GM12878 (cell line): ENCODE results near the gene UVRAG. TPM values are rescaled to one million over a fixed set of nuclear protein-coding genes. Genes with fewer than 3 reads are reported as not detected.

Experiments used
- ATAC-seq: fragments of 200-7000 bp; cut with Tn5 transposase; 3 replicates; pipeline ENCODE4 v1.9.1; 2020; ENCODE audit warnings: mild to moderate bottlenecking, moderate library complexity
- BruUV-seq: library from RNA; stranded (reverse); fragments of 400-500 nt; replicated peaks from 2 replicates; lab custom pipeline; 2021; lab: Mats Ljungman, UMichigan
- CTCF ChIA-PET: fragments of 300-600 bp; sonication (Branson Sonifier 250); formaldehyde crosslinking; extraction: SDS; loops from one replicate; lab custom pipeline; 2021; ENCODE audit warnings: inconsistent platforms; lab: Yijun Ruan, JAX
- POLR2A ChIA-PET: fragments of 350-600 bp; formaldehyde crosslinking; extraction: SDS; loops from one replicate; lab custom pipeline; 2021; ENCODE audit warnings: inconsistent platforms; lab: Charles Lee
- RAD21 ChIA-PET: fragments of 300-600 bp; sonication (Branson Sonifier 250); formaldehyde crosslinking; loops from one replicate; lab custom pipeline; 2023; ENCODE audit warnings: antibody characterized with exemption; ENCODE audit not compliant: unreplicated experiment; lab: Charles Lee
- SMC1A ChIA-PET: fragments of 300-600 bp; sonication (Branson Sonifier 250); formaldehyde crosslinking; loops from one replicate; lab custom pipeline; 2023; ENCODE audit not compliant: unreplicated experiment, uncharacterized antibody; lab: Charles Lee
- DNase-seq: peaks from one replicate; pipeline ENCODE4 v3.0.0-alpha.2; 2011; ENCODE audit warnings: low read depth, low spot score
- FAIRE-seq: peaks from 3 replicates; lab custom pipeline; 2011; peaks lifted over from hg19 to GRCh38; lab: Jason Lieb, UNC
- H2AFZ ChIP-seq: 2 replicates; pipeline ENCODE4 v1.6.0; 2011; ENCODE audit warnings: low read depth, low read length, control low read depth; ENCODE audit not compliant: control insufficient read depth
- H3K27ac ChIP-seq: 2 replicates; pipeline ENCODE4 v1.5.1; 2011; ENCODE audit warnings: control low read depth; ENCODE audit not compliant: control insufficient read depth, insufficient read depth
- H3K27me3 ChIP-seq, 2 experiments: replicated peaks in 1 of 2; 2 replicates each; pipeline versions ENCODE4 v1.6.0 to v1.6.1; 2011; ENCODE audit warnings: low read length in 1 of 2; ENCODE audit not compliant: control insufficient read depth in 2 of 2, insufficient read depth in 2 of 2
- H3K36me3 ChIP-seq, 2 experiments: 2 replicates each; pipeline ENCODE4 v1.5.1; 2011; ENCODE audit warnings: low read length in 1 of 2; ENCODE audit not compliant: control insufficient read depth in 2 of 2, insufficient read depth in 2 of 2
- H3K4me1 ChIP-seq: 2 replicates; pipeline ENCODE4 v1.6.1; 2011; ENCODE audit warnings: mild to moderate bottlenecking, low read length, moderate library complexity, mixed read lengths; ENCODE audit not compliant: control insufficient read depth, insufficient read depth
- H3K4me2 ChIP-seq: 2 replicates; pipeline ENCODE4 v1.6.0; 2011; ENCODE audit warnings: control low read depth; ENCODE audit not compliant: control insufficient read depth, insufficient read depth
- H3K4me3 ChIP-seq: fragments of 200-600 bp; sonication (generic); 2 replicates; pipeline ENCODE4 v1.5.1; 2016
- H3K79me2 ChIP-seq: 2 replicates; pipeline ENCODE4 v1.6.0; 2011; ENCODE audit warnings: low read length; ENCODE audit not compliant: control insufficient read depth, insufficient read depth
- H3K9ac ChIP-seq: 2 replicates; pipeline ENCODE4 v1.8.0; 2011; ENCODE audit warnings: low read length, control low read depth, mixed read lengths; ENCODE audit not compliant: control insufficient read depth, insufficient read depth
- H3K9me3 ChIP-seq: replicated peaks from 3 replicates; pipeline ENCODE4 v1.5.1; 2011; ENCODE audit warnings: mild to moderate bottlenecking, low read length; ENCODE audit not compliant: control insufficient read depth, insufficient read depth
- H4K20me1 ChIP-seq: 2 replicates; pipeline ENCODE4 v1.6.0; 2011; ENCODE audit not compliant: control insufficient read depth, insufficient read depth
- ASH2L ChIP-seq: fragments of 300-600, 200-600 bp; sonication (generic); IDR thresholded peaks from 2 replicates; pipeline ENCODE4 v1.6.1; 2017; ENCODE audit warnings: low read depth, mild to moderate bottlenecking, borderline replicate concordance
- ATF7 ChIP-seq: fragments of 450-650 bp; IDR thresholded peaks from 2 replicates; pipeline ENCODE4 v1.6.1; 2016; ENCODE audit warnings: low read depth, mild to moderate bottlenecking
- CHD4 ChIP-seq: fragments of 200-600 bp; sonication (generic); IDR thresholded peaks from 2 replicates; pipeline ENCODE4 v1.6.1; 2016; ENCODE audit warnings: mild to moderate bottlenecking
- CTCF ChIP-seq, 3 experiments: IDR thresholded peaks in 2 of 3; conservative IDR thresholded peaks in 1 of 3; 2 replicates each; pipeline ENCODE4 v1.5.1; 2011; ENCODE audit warnings: low read depth in 3 of 3, low read length in 3 of 3, mild to moderate bottlenecking in 3 of 3, control low read depth in 2 of 3, moderate library complexity in 2 of 3, inconsistent platforms in 1 of 3, mixed read lengths in 1 of 3; ENCODE audit not compliant: control insufficient read depth in 2 of 3, insufficient read depth in 1 of 3; ENCODE audit errors: extremely low read depth in 1 of 3
- E2F8 ChIP-seq: fragments of 450-650 bp; IDR thresholded peaks from 2 replicates; pipeline ENCODE4 v1.6.1; 2018; ENCODE audit warnings: mild to moderate bottlenecking, low read depth, moderate library complexity; ENCODE audit not compliant: partially characterized antibody
- ETV6 ChIP-seq, 2 experiments: fragments of 450-650 bp in 1 of 2; IDR thresholded peaks in 1 of 2; conservative IDR thresholded peaks in 1 of 2; 2 replicates each; pipeline ENCODE4 v1.6.1; 2014; ENCODE audit warnings: antibody characterized with exemption in 1 of 2, borderline replicate concordance in 1 of 2, low read depth in 1 of 2, mild to moderate bottlenecking in 1 of 2, moderate library complexity in 1 of 2
- HSF1 ChIP-seq: fragments of 150-350 bp; IDR thresholded peaks from 2 replicates; pipeline ENCODE4 v1.6.1; 2014; ENCODE audit warnings: mild to moderate bottlenecking, low read depth, low read length
- KLF5 ChIP-seq: fragments of 450-650 bp; IDR thresholded peaks from 2 replicates; pipeline ENCODE4 v1.6.1; 2014; ENCODE audit warnings: mild to moderate bottlenecking; ENCODE audit not compliant: partially characterized antibody
- MTA2 ChIP-seq: fragments of 450-650 bp; IDR thresholded peaks from 2 replicates; pipeline ENCODE4 v1.6.1; 2016; ENCODE audit warnings: low read depth, mild to moderate bottlenecking, moderate library complexity
- MXI1 ChIP-seq: fragments of 150-350 bp; IDR thresholded peaks from 2 replicates; pipeline ENCODE4 v1.6.1; 2011; ENCODE audit warnings: low read depth, mild to moderate bottlenecking, inconsistent platforms, low read length, improper control_type of control experiment
- NFXL1 ChIP-seq: fragments of 450-650 bp; IDR thresholded peaks from 2 replicates; pipeline ENCODE4 v1.6.1; 2017; ENCODE audit warnings: antibody characterized with exemption, mild to moderate bottlenecking, borderline replicate concordance
- NR2F1 ChIP-seq: fragments of 450-650 bp; conservative IDR thresholded peaks from 2 replicates; pipeline ENCODE4 v1.6.1; 2017; ENCODE audit warnings: mild to moderate bottlenecking
- POU2F2 ChIP-seq: IDR thresholded peaks from 3 replicates; pipeline ENCODE4 v1.6.1; 2011; ENCODE audit warnings: low read depth, mild to moderate bottlenecking, low read length, borderline replicate concordance
- RFX5 ChIP-seq: IDR thresholded peaks from 2 replicates; pipeline ENCODE4 v1.6.1; 2011; ENCODE audit warnings: low read depth, low read length, improper control_type of control experiment
- RUNX3 ChIP-seq: IDR thresholded peaks from 2 replicates; pipeline ENCODE4 v1.6.1; 2012; ENCODE audit warnings: low read length, inconsistent platforms
- SMAD1 ChIP-seq: fragments of 450-650 bp; IDR thresholded peaks from 2 replicates; pipeline ENCODE4 v1.6.1; 2018; ENCODE audit warnings: mild to moderate bottlenecking, low read depth; ENCODE audit not compliant: partially characterized antibody
- TCF3 ChIP-seq: IDR thresholded peaks from 2 replicates; pipeline ENCODE4 v1.6.1; 2012; ENCODE audit warnings: low read depth, mild to moderate bottlenecking, low read length, borderline replicate concordance; ENCODE audit not compliant: insufficient read depth
- ZNF274 ChIP-seq: IDR thresholded peaks from one replicate; pipeline ENCODE4 v1.8.0; 2011; ENCODE audit not compliant: insufficient read length, insufficient read depth
- WGBS: methylation state at CpG from one replicate; pipeline ENCODE4 v1.1.6; 2016; ENCODE audit warnings: low lambda C conversion rate; ENCODE audit not compliant: insufficient replicate concordance, insufficient coverage; ENCODE audit errors: missing lambda C conversion rate; 5-methylcytosine and 5-hydroxymethylcytosine counted together
- in situ Hi-C: fragments of 300-500 bp; cut with MboI; formaldehyde crosslinking; loops from 9 replicates; pipeline ENCODE4 v1.14.3; 2018; ENCODE audit warnings: mixed read lengths
- intact Hi-C: fragments of 100-400 bp; cut with micrococcal nuclease; formaldehyde crosslinking; loops from one replicate; pipeline ENCODE4 v1.14.2; 2022; ENCODE audit not compliant: unreplicated experiment
- polyA plus RNA-seq, 11 experiments: library from polyadenylated mRNA; depleted of rRNA in 4 of 11; unstranded in 6 of 11; stranded (reverse) in 5 of 11; fragments of >200 nt; fragmentation: Nextera tagmentation in 4 of 11; fragmentation: Illumina TruSeq in 1 of 11; extraction: Ambion mirVana in 4 of 11; extraction: Trizol in 1 of 11; gene quantifications; 1 replicate in 1 of 11; 2 replicates in 10 of 11; pipeline versions ENCODE4 v1.2.1 to v1.2.3, GENCODE V29; 2011 to 2016; ENCODE audit warnings: inconsistent platforms in 2 of 11, missing spikeins in 2 of 11, low read depth in 1 of 11
- total RNA-seq, 4 experiments: library from RNA; depleted of rRNA in 3 of 4; stranded (reverse); fragments of >200 nt in 3 of 4; fragmentation: Illumina TruSeq in 1 of 4; extraction: Trizol in 1 of 4; gene quantifications; 2 replicates each; pipeline versions ENCODE4 v1.2.1 to v1.2.3, GENCODE V29; 2013 to 2021

The UVRAG gene
- total and polyA plus RNA-seq, 10 of the 15 experiments (the other 5 are each of a cell fraction or from before 2014, with no cell fraction given), result 7.0 to 43.4 (median 37.0) TPM

- peaks cover 6 to 38% of the 10 kb centered on the region in 2 experiments for H3K36me3 ChIP-seq
- no peaks in the 10 kb centered on the region for H3K27me3 ChIP-seq
- 100% methylated on average over 2 of the region's 2 CpGs for WGBS
- H3K4me2 ChIP-seq, result no peak overlapping the region
- no peaks in the 10 kb centered on the region for H3K79me2 ChIP-seq
- H3K9ac ChIP-seq, result no peak overlapping the region
- no peaks in the 10 kb centered on the region; the same call in 1 of the 2 replicates for H4K20me1 ChIP-seq
- ATAC-seq, result no peak
- no TSS peak for BruUV-seq
- intact Hi-C loops (no loop called here), in situ Hi-C loops (no loop called here)
- ChIA-PET SMC1A (interaction anchor here (0.6 to 1.7 kb wide), 4 partner anchors 9 to 110 kb away, joined by 3 to 4 read pairs (median 3); no protein-coding TSS in a partner anchor), CTCF (interaction anchor here (0.6 to 1.2 kb wide), 2 partner anchors 12 to 443 kb away, joined by 3 to 7 read pairs; no protein-coding TSS in a partner anchor), RAD21 (no interaction called here), POLR2A (interaction anchor here (0.6 kb wide), 4 partner anchors 11 to 1418 kb away, joined by 4 to 5 read pairs (median 5); no protein-coding TSS in a partner anchor)
- no peaks in the 10 kb centered on the region for H3K4me1 ChIP-seq
- H3K27ac ChIP-seq, result no peak overlapping the region
- FAIRE-seq, result no peak
- no peaks in the 10 kb centered on the region for H3K9me3 ChIP-seq
- H3K4me3 ChIP-seq, result no peak overlapping the region
- H2AFZ ChIP-seq, result no peak overlapping the region
- no peak for DNase-seq
- TF ChIP-seq ZNF274, result no peak
- TF ChIP-seq HSF1, result no peak
- TF ChIP-seq CTCF (IDR thresholded peaks at IDR 0.05 in 2 of 3, conservative IDR thresholded peaks at IDR 0.05 in 1 of 3; ENCODE audit: control insufficient read depth in 2 of 3, extremely low read depth in 1 of 3, insufficient read depth in 1 of 3, low read depth in 3 of 3, low read length in 3 of 3), result no peak
- no peak for TF ChIP-seq ASH2L
- TF ChIP-seq NR2F1, result no peak
- no peak for TF ChIP-seq RFX5
- no peak for TF ChIP-seq NFXL1
- TF ChIP-seq CHD4, result no peak
- TF ChIP-seq KLF5, result no peak
- TF ChIP-seq POU2F2, result no peak
- no peak for TF ChIP-seq ATF7
- no peak for TF ChIP-seq ETV6 (conservative IDR thresholded peaks at IDR 0.05 in 1 of 2, IDR thresholded peaks at IDR 0.05 in 1 of 2; ENCODE audit: borderline replicate concordance in 1 of 2, low read depth in 1 of 2)
- TF ChIP-seq SMAD1, result no peak
- TF ChIP-seq MXI1, result no peak
- no peak for TF ChIP-seq TCF3
- no peak for TF ChIP-seq MTA2
- no peak for TF ChIP-seq E2F8
- no peak for TF ChIP-seq RUNX3
Measured at GRCh38 chr11:76007166-76007565, 192.2 kb downstream of the UVRAG start.
